ENCODE data around the gene RNF4. TPM values are rescaled to one million over a fixed set of nuclear protein-coding genes. Genes with fewer than 3 reads are reported as not detected.
"Not testable (repeated sequence)": the region's sequence is repeated elsewhere in the genome, so short reads cannot be mapped to it uniquely, and the experiment has no call there.

Gene RNF4
- total RNA-seq, 1 donor from 2014 or later = 74.2 TPM

GRCh38 chr4:2537011-2537830 is 68.3 kb downstream of the RNF4 start:
- no peak for TF ChIP-seq CTCF (conservative IDR thresholded peaks at IDR 0.05)
- no peaks in the 10 kb centered on the region for H3K36me3 Mint-ChIP-seq (ENCODE audit: low read depth)
- DNase-seq (ENCODE audit: low read depth, low spot score) = peak; percentile 34
- no peaks in the 10 kb centered on the region for H3K9me3 Mint-ChIP-seq
- peak overlapping the region; percentile 96 for H3K4me3 Mint-ChIP-seq
- H3K27me3 Mint-ChIP-seq (ENCODE audit: low read depth) = no peaks in the 10 kb centered on the region
- H3K27ac Mint-ChIP-seq (ENCODE audit: unreplicated experiment) = peak overlapping the region; percentile 29
- H3K4me1 Mint-ChIP-seq = peaks cover 21% of the 10 kb centered on the region

- peaks cover 10% of the 10 kb centered on the region for H3K4me1 Mint-ChIP-seq
- H3K36me3 Mint-ChIP-seq (ENCODE audit: low read depth); H3K27ac Mint-ChIP-seq (ENCODE audit: unreplicated experiment); H3K9me3 Mint-ChIP-seq; H3K27me3 Mint-ChIP-seq (ENCODE audit: low read depth); DNase-seq (ENCODE audit: low read depth, low spot score); H3K4me3 Mint-ChIP-seq: not testable (repeated sequence)
These were observed 74.8 kb downstream of the RNF4 start for GRCh38 chr4:2543580-2544191.

GRCh38 chr4:2545321-2546013 is 76.6 kb downstream of the RNF4 start:
- no peaks in the 10 kb centered on the region for H3K9me3 Mint-ChIP-seq
- H3K27ac Mint-ChIP-seq (ENCODE audit: unreplicated experiment) = no peak overlapping the region
- TF ChIP-seq CTCF (conservative IDR thresholded peaks at IDR 0.05) = no peak
- H3K4me3 Mint-ChIP-seq = no peak overlapping the region
- DNase-seq (ENCODE audit: low read depth, low spot score) = no peak
- H3K4me1 Mint-ChIP-seq = peaks cover 3% of the 10 kb centered on the region
- H3K27me3 Mint-ChIP-seq (ENCODE audit: low read depth) = no peaks in the 10 kb centered on the region
- peaks cover 6% of the 10 kb centered on the region for H3K36me3 Mint-ChIP-seq (ENCODE audit: low read depth)

- Mint-ChIP-seq H3K27me3 (ENCODE audit: low read depth) (no peaks in the 10 kb centered on the region), H3K4me3 (no peak overlapping the region), H3K4me1 (peaks cover 3% of the 10 kb centered on the region), H3K36me3 (ENCODE audit: low read depth) (peaks cover 6% of the 10 kb centered on the region), H3K27ac (ENCODE audit: unreplicated experiment) (no peak overlapping the region), H3K9me3 (no peaks in the 10 kb centered on the region)
- no peak for DNase-seq (ENCODE audit: low read depth, low spot score)
- TF ChIP-seq CTCF (conservative IDR thresholded peaks at IDR 0.05) = no peak
These were observed 77.4 kb downstream of the RNF4 start for GRCh38 chr4:2546286-2546823.

GRCh38 chr4:2546961-2547691 is 78.2 kb downstream of the RNF4 start:
- H3K27ac Mint-ChIP-seq (ENCODE audit: unreplicated experiment); H3K9me3 Mint-ChIP-seq; DNase-seq (ENCODE audit: low read depth, low spot score); H3K4me3 Mint-ChIP-seq; H3K4me1 Mint-ChIP-seq; H3K36me3 Mint-ChIP-seq (ENCODE audit: low read depth); H3K27me3 Mint-ChIP-seq (ENCODE audit: low read depth): not testable (repeated sequence)

- no peaks in the 10 kb centered on the region for H3K27me3 Mint-ChIP-seq (ENCODE audit: low read depth)
- peaks cover 4% of the 10 kb centered on the region for H3K36me3 Mint-ChIP-seq (ENCODE audit: low read depth)
- H3K27ac Mint-ChIP-seq (ENCODE audit: unreplicated experiment) = no peak overlapping the region
- no peak for DNase-seq (ENCODE audit: low read depth, low spot score)
- no peak for TF ChIP-seq CTCF (conservative IDR thresholded peaks at IDR 0.05)
- H3K4me1 Mint-ChIP-seq = peaks cover 6% of the 10 kb centered on the region
- H3K9me3 Mint-ChIP-seq = no peaks in the 10 kb centered on the region
- H3K4me3 Mint-ChIP-seq = no peak overlapping the region
These were observed 82.2 kb downstream of the RNF4 start for GRCh38 chr4:2551118-2551517.

Measured in neural crest cell (in vitro differentiated cells).